ENCODE measurements around the gene GAL3ST2. TPM values are rescaled to one million over a fixed set of nuclear protein-coding genes. Genes with fewer than 3 reads are reported as not detected.
"Not testable (repeated sequence)": the region's sequence is repeated elsewhere in the genome, so short reads cannot be mapped to it uniquely, and the experiment has no call there.

GAL3ST2 gene
- total RNA-seq, 1 experiment from 2014 or later, result not detected

- DNase-seq, result no peak
- H3K4me1 ChIP-seq, result no peaks in the 10 kb centered on the region
- no peaks in the 10 kb centered on the region for H3K36me3 ChIP-seq
- no peaks in the 10 kb centered on the region for H3K27me3 ChIP-seq
- no peaks in the 10 kb centered on the region for H3K9me3 ChIP-seq (replicated peaks)
- no peak overlapping the region for H3K27ac ChIP-seq
- H3K4me3 ChIP-seq, result no peak overlapping the region
These were observed 22.6 kb upstream of the GAL3ST2 start for GRCh38 chr2:241754042-241754441.

GRCh38 chr2:241755166-241755565 lies 21.5 kb upstream of the GAL3ST2 start:
- Histone ChIP-seq H3K4me1 (no peaks in the 10 kb centered on the region), H3K27me3 (no peaks in the 10 kb centered on the region), H3K36me3 (no peaks in the 10 kb centered on the region), H3K4me3 (no peak overlapping the region), H3K9me3 (replicated peaks) (no peaks in the 10 kb centered on the region), H3K27ac (no peak overlapping the region)
- no peak for DNase-seq

DNA sequence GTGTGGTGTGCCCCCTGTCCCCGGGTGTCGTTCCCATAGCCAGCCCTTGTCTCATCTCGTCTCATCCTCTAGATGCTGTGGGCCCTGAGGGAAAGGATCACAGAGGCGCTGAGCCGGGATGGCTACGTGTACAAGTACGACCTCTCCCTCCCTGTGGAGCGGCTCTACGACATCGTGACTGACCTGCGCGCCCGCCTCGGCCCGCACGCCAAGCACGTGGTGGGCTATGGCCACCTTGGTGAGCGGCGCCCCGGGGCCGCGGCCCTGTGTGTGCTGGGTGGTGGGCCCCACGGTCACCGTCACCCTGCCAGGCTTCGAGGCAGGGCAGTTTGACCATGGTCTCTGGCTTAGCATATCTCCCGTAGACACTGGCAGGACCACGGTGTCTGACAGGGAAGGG lies 20.8 kb upstream of the GAL3ST2 start:
- no peaks in the 10 kb centered on the region for H3K27me3 ChIP-seq
- H3K4me1 ChIP-seq, result no peaks in the 10 kb centered on the region
- H3K36me3 ChIP-seq, result no peaks in the 10 kb centered on the region
- no peak overlapping the region for H3K27ac ChIP-seq
- H3K9me3 ChIP-seq (replicated peaks), result no peaks in the 10 kb centered on the region
- H3K4me3 ChIP-seq, result no peak overlapping the region
- DNase-seq, result no peak

GRCh38 chr2:241759067-241759807 lies 17.4 kb upstream of the GAL3ST2 start:
- H3K4me3 ChIP-seq, result no peak overlapping the region
- H3K4me1 ChIP-seq, result peaks cover 13% of the 10 kb centered on the region
- no peaks in the 10 kb centered on the region for H3K9me3 ChIP-seq (replicated peaks)
- H3K36me3 ChIP-seq, result no peaks in the 10 kb centered on the region
- no peak for DNase-seq
- no peaks in the 10 kb centered on the region for H3K27me3 ChIP-seq
- H3K27ac ChIP-seq, result no peak overlapping the region

DNA sequence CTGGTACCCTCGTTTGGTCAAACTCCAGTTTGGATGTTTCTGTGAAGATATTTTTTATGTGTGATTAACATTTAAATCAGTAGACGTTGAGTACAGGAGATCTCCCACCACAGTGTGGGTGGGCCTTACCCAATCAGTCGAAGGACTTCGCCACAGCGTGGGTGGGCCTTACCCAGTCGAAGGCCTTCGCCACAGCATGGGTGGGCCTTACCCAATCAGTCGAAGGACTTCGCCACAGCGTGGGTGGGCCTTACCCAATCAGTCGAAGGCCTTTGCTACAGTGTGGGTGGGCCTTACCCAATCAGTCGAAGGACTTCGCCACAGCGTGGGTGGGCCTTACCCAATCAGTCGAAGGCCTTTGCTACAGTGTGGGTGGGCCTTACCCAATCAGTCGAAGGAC lies 16.7 kb upstream of the GAL3ST2 start:
- not testable (repeated sequence) for H3K27me3 ChIP-seq; DNase-seq; H3K27ac ChIP-seq; H3K9me3 ChIP-seq (replicated peaks); H3K36me3 ChIP-seq; H3K4me3 ChIP-seq
- H3K4me1 ChIP-seq, result peaks cover 13% of the 10 kb centered on the region

- no peak for DNase-seq
- no peaks in the 10 kb centered on the region for H3K9me3 ChIP-seq (replicated peaks)
- no peak overlapping the region for H3K27ac ChIP-seq
- H3K27me3 ChIP-seq, result no peaks in the 10 kb centered on the region
- H3K36me3 ChIP-seq, result no peaks in the 10 kb centered on the region
- H3K4me1 ChIP-seq, result peaks cover 13% of the 10 kb centered on the region
- H3K4me3 ChIP-seq, result no peak overlapping the region
These were observed 16.3 kb upstream of the GAL3ST2 start for GRCh38 chr2:241760301-241760771.

GRCh38 chr2:241762321-241762932 lies 14.2 kb upstream of the GAL3ST2 start:
- Histone ChIP-seq H3K9me3 (replicated peaks) (no peaks in the 10 kb centered on the region), H3K4me3 (peak overlapping the region; percentile 16; the same call in 1 of the 2 replicates), H3K4me1 (peaks cover 13% of the 10 kb centered on the region), H3K27ac (no peak overlapping the region), H3K36me3 (no peaks in the 10 kb centered on the region), H3K27me3 (no peaks in the 10 kb centered on the region)
- peak in 1 of 2 experiments; percentile 38 for DNase-seq

- H3K27ac ChIP-seq, result no peak overlapping the region
- H3K4me1 ChIP-seq, result peaks cover 13% of the 10 kb centered on the region
- H3K4me3 ChIP-seq, result peak overlapping the region; percentile 16; the same call in 1 of the 2 replicates
- no peaks in the 10 kb centered on the region for H3K36me3 ChIP-seq
- no peaks in the 10 kb centered on the region for H3K9me3 ChIP-seq (replicated peaks)
- peak; percentile 39 to 59 for DNase-seq
- H3K27me3 ChIP-seq, result no peaks in the 10 kb centered on the region
These were observed 13.7 kb upstream of the GAL3ST2 start for GRCh38 chr2:241762933-241763369.

GRCh38 chr2:241763551-241764274 lies 12.9 kb upstream of the GAL3ST2 start:
- no peaks in the 10 kb centered on the region for H3K9me3 ChIP-seq (replicated peaks)
- no peaks in the 10 kb centered on the region for H3K36me3 ChIP-seq
- no peak overlapping the region for H3K27ac ChIP-seq
- peaks cover 13% of the 10 kb centered on the region for H3K4me1 ChIP-seq
- peak in 1 of 2 experiments; percentile 27 for DNase-seq
- no peak overlapping the region for H3K4me3 ChIP-seq
- no peaks in the 10 kb centered on the region for H3K27me3 ChIP-seq

GRCh38 chr2:241764275-241765241 lies 12.1 kb upstream of the GAL3ST2 start:
- Histone ChIP-seq H3K9me3 (replicated peaks) (no peaks in the 10 kb centered on the region), H3K27ac (no peak overlapping the region), H3K4me3 (no peak overlapping the region), H3K36me3 (no peaks in the 10 kb centered on the region), H3K27me3 (no peaks in the 10 kb centered on the region), H3K4me1 (peaks cover 13% of the 10 kb centered on the region)
- DNase-seq, result no peak

GRCh38 chr2:241767464-241768250 lies 9.0 kb upstream of the GAL3ST2 start:
- peaks cover 13% of the 10 kb centered on the region for H3K4me1 ChIP-seq
- peaks cover 19% of the 10 kb centered on the region for H3K27me3 ChIP-seq
- H3K4me3 ChIP-seq, result no peak overlapping the region
- H3K27ac ChIP-seq, result no peak overlapping the region
- DNase-seq, result no peak
- no peaks in the 10 kb centered on the region for H3K36me3 ChIP-seq
- H3K9me3 ChIP-seq (replicated peaks), result no peaks in the 10 kb centered on the region

DNA sequence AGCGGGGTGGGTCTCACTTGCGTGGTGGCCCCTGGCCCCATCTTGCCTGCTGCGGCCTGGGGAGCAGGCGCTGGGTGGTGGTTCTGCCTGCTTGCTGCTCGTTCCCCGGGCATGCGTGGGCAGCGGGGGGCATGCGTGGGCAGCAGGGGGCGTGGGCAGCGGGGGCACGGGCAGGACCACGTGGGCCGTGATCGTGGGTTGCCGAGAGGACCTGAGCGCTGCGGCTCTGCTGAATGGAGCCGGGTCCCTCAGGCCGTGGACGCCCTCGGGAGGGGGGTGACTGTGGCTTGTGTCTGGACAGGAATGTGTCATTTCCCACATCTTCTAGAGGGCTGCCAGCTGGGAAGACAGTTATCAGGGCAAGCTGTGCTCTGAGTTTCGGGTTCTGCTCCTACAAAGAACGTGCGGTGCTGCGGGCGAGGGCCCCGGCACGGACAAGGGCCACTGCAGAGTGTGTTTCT lies 8.3 kb upstream of the GAL3ST2 start:
- Histone ChIP-seq H3K4me1 (peaks cover 11% of the 10 kb centered on the region), H3K27ac (no peak overlapping the region), H3K4me3 (no peak overlapping the region), H3K9me3 (replicated peaks) (no peaks in the 10 kb centered on the region), H3K36me3 (no peaks in the 10 kb centered on the region), H3K27me3 (peaks cover 23% of the 10 kb centered on the region)
- no peak for DNase-seq

GRCh38 chr2:241768850-241769249 lies 7.8 kb upstream of the GAL3ST2 start:
- no peak overlapping the region for H3K4me3 ChIP-seq
- peaks cover 5% of the 10 kb centered on the region; the same call in 1 of the 2 replicates for H3K4me1 ChIP-seq
- H3K27me3 ChIP-seq, result peaks cover 26% of the 10 kb centered on the region
- H3K9me3 ChIP-seq (replicated peaks), result no peaks in the 10 kb centered on the region
- no peak for DNase-seq
- no peaks in the 10 kb centered on the region for H3K36me3 ChIP-seq
- H3K27ac ChIP-seq, result no peak overlapping the region

Data from SJCRH30 (cell line).